Measurements from ENCODE around the gene DFFB.
"Not testable (repeated sequence)": the region's sequence is repeated elsewhere in the genome, so short reads cannot be mapped to it uniquely, and the experiment has no call there.

DFFB gene

DNA sequence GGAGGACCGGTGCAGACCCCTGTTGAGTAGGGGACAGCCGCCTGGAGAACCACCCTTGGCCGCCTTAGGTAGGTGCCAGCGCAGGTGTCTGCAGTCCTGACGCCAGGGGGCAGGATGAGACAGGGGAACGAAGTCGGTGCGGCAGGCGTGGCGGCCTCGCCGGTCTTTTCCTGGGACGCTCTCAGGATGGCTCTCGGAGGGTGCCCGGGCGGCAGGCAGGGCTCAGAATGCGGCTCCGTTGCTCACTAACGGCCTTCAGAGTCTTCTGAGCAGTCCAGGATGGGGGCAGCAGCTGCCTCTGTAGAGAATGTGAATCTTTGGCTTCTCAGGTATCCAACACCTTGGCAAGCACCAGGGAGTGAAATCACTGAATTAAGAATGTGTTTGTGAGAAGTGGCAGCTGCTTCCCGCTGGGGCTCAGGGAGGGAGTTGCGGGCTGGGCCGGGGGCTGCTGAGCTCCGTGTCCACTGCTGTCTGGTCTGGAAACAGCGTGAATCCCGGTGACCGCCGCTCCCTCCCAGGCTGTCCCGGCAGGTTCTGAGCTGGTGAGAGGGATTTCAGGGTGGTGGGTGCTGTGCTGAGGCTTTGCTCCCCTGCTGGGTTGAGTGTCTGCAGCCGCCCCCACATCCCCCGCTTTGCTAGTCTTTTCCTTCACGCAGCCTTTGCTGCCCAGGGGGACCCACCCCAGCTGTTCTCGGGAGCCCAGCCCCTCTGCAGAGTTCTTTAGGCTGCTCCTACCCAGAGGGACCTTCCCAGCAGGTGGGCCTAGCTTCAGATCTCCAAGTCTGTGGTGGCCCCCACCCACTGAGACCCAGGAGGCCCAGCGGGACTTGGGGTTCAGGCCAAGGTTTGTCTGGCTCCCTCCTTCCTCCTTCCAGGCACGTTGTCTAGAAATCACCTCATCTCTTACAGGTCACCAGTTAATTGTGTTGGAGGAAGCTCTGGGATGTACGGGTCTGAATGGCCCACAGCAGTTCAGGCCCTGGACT is 53.9 kb downstream of the DFFB start:
- DNase-seq, result peak; percentile 35

DNA sequence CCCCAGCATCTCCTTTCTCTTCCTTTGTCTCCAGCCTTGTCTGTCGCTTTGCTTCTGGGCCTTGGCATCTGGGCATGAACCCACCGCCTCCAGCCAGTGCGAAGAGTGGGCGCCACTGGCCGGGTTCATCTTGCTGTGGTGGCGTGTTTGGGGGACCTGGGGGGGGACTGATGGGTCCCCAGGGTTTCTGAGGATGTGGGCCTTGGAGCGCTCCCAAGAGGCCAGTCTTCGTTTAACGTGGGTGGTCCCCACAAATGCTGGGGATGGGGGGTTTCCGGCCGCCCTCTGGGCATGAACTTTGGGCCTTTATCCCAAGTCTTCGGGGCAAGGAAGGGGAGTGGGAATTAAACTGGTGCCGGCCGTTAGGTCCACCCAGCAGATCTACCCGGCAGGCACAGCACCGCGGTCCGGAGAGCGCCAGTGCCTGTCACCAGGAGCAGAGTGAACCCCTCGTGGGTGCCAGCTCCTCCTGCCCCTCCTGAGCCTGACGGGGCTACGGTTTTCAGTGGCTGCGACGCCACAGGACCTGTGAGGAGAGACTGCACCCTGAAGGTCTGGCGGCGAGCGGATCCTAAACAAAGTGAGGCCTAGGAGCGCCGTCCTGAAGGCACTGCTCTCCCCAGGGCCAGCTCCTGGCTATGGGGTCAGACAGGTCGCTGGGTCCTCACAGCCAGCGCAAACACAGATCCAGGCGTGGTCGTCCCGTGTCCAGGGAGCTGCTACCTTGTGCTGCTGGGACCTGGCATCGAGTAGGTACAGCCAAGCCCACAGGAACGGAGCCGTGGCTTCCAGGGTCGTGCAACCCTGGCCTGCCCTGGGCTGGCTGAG is 54.9 kb downstream of the DFFB start:
- DNase-seq, result no peak

DNA sequence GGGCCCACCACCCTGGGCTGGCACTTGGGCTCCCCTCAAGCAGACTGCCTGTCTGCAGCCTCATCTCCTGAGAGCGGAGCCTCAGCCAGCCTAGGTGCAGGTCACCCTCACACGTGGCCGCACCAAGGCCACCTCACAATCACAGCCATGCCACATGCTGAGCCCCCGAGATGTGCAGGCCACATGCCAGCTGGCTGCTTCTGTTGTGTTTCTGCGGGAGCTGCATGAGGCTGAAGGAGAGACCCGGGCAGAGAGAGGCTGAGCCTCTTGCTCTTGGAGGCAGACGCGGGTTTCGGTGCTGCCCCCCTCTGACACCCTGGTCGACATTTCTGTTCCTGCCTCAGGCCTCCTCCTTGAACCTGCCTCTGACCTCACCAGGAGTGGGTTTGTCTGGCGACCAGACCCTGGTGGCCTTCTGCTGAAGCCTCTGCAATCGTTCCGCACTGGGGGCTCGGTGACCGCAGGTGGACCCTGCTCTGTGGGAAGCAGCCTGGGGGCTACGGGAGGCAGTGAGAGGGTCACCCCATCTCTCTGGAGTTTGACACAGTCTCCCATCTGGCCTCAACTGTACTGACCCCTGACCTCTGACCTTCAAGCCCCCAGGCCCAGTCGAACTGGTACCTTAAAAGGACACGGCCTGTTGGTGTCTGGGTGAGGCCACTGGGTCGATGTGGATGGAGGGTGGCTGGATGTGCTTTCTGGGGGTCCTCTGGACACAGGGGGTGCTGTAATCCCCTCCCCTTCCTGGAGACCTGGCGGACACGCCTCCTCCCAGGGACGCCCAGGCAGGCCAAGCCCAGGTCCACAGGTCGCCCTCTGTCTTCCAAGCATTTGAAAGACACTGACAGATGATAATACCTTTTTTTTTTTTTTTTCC is 55.8 kb downstream of the DFFB start:
- no peak for DNase-seq

DNA sequence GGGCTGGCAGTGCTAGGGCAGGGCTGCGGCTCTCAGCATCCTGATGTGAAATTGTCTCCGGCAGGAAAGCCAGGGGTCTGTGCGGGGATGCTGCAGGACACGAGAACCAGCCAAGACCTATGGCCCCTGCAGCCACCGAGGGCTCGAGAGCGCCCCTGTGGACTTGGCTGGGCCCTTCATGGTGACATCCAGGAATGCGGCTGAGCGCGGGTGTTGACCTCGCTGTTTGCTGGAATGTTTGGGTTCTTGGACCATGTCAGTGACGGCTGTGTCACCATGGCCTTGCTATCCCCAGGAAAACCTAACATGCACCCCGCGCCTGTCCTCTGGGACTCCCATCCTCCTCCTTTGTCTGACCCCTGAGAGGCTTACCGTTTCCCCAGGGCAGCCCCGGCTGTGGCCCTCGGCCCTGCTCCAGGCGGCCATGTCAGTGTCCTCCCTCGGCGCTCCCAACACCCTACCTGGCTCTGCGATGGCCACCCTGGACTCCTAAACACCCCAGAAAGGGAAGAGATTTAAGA is 57.1 kb downstream of the DFFB start:
- DNase-seq, result no peak

DNA sequence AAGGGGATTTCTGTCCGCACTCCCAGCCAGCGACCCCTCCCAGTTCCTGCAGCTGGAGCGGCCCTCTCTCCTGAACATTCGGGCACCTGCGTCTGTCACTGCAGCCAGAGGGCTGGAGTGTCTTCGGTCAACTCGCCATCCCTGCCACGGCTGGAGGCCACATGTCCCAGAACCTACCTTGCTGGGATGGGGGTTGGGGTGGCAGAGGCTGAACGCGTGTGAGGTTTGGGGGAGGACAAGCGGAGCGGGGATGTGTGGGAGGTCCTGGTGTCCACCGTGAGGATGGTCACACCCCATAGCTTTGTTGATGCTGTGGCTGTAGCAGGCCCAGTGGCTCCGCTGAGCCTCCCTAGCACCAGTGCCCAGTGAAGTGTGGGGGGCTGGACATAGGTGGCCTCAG is 57.6 kb downstream of the DFFB start:
- no peak for DNase-seq

DNA sequence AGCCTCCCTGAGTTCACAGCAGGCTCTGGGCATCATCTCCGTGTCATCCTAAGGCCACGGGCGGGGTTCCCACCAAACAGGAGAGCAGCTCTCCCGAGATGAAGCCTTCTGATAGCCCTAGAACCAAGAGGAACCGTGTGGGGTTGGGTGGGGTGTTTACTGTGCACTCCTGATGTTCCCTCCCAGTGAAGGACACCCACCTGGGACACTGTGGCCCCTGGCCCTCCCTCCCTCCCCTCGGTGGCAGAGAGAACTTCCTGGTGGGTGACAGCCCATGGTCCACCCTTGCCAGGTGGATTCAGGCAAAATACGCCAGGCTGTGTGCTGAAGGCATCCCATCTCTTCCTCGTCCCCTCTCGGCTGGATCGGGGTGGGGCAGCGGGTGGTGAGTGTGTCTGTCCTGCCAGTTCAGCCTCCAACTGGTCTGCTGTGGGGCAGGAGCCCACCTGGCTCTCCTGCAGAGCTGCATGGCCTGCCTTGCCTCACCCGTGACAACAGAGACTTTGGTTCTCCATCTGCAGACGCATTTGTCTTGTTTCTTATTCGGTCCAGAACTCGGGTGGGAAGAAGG is 58.4 kb downstream of the DFFB start:
- DNase-seq, result no peak

DNA sequence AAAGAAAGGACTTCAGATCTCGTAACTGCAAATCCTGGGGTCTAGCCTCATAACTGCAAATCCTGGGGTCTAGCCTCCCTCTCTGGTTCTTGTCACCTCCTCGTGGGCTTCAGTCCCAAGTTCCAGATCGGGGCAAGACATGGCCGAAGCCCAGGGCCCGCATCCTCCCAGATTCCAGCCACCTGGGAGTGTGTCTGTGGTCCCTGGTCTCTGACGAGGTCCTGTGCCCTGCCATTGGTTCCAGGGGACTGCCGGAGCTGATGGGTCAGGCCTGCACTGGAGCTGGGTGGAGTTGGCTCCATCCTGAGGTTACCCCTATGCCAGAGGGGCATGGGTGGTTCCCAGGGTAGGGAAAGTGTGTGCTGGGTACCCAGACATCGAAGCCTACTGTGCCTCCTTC is 60.5 kb downstream of the DFFB start:
- no peak for DNase-seq

DNA sequence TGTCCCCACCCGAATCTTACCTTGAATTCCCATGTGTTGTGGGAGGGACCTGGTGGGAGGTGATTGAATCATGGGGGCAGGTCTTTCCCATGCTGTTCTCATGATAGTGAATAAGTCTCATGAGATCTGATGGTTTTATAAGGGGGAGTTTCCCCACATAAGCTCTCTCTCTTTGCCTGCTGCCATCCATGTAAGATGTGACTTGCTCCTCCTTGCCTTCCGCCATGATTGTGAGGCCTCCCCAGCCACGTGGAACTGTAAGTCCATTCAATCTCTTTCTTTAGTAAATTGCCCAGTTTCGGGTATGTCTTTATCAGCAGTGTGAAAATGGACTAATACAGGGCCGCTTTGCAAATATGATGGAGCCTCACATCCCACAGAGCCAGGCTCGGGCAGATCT is 61.1 kb downstream of the DFFB start:
- DNase-seq, result not testable (repeated sequence)

DNA sequence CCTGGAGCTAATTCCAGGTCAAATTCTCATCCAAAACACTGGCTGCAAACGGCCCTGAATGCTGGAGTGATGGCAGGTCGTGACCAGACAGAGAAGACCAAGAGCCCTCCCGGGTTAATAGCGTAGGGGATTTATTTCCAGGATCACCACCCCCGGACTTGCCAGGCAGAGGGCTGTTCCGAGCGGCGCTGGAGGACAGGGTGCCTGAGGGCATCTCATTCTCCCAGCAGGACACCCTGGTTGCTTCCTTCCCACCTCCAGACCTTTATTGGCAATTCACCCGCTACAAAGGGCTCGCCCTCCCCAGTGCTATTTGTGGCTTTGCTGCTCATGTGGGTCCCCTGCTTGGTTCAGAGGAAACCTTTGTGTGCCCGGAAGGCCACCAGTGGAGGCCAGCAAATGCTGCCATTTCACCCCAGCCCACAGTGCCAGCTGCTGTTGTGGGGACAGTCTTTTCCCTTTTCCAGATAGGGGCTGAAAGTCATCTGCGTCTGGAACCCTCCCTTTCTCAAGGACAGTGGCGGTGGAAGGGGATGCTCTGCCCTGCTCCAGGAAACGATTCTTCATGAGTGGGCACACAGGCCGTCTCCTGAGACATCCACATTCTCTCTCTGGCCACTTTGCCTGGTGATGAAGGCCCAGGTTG is 61.8 kb downstream of the DFFB start:
- DNase-seq, result no peak

DNA sequence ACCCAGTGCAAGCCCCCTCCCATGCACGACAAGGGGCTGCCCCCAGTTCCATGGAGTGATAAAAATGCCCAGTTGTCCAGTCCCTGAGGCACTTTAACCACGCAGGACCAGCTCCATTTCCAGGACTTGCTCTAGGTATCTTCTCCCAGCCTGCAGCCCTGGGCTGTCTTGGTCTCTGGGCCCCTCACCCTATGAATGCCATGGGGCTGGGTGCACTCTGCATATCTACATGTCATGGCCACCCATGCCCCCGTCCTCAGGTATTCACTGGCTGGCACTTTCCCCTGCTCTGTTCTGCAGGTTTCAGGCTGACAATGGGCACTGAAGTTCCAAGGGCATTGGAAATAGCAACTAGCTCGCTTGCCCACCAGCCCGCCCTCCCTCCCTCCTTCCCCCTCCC is 62.4 kb downstream of the DFFB start:
- DNase-seq, result no peak

DNA sequence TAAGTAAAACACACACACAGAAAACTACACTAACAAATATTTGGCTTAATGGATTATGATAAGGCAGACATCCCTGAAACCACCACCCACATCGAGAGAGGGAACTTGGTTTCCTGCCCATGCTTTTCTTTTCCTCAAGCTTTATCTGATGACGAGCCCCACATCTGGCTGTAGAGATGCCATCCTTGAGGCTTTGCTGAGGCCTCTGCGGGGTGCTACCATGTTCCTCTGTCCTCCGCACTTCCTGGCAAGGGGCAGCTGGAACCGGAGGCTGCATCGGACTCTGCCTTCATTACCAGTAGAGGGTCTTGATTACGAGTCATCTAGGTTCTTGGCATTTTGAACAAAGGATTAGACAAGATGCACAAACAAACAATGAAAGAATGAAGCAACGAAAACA is 64.5 kb downstream of the DFFB start:
- no peak for DNase-seq

DNA sequence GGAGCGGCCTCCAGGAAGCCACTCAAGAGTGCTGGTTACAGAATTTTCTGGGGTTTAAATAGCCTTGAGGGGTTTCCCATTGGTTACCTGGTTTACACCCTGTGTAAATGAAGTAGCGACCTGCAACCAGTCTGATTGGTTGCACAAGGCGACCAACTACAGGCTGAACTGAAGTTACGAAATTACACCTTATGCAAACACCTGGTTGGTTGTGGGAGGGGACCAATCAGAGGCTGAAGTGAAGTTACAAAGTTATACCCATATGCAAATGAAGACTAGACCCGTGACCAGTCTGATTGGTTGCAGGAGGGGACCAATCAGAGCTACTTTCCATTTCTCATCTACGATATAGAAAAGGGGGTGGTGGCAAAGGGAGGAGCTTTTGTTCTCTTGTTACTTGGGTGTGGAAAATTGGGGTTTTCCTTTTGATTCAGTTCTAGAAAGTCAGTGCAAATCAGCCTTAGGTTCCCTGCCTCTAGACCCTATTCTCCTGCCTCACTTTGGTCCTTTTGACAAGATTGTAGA is 65.0 kb downstream of the DFFB start:
- DNase-seq, result no peak

DNA sequence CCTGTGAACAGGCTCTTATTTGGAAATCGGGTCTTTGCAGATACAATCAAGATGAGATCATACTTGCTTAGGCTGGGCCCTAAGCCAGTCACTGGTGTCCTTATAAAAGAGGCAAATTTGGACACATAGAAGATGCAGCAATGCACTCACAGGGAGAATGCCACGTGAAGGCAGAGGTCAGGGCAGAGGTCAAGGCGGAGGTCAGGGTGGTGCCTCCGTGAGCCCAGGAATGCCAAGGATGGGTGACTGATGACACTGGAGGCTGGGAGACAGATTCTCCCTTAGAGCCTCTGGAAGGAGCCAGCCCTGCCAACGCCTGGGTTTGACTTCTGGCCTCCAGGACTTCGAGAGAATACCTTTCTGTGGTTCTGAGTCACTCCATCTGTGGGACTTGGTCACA is 65.6 kb downstream of the DFFB start:
- no peak for DNase-seq

DNA sequence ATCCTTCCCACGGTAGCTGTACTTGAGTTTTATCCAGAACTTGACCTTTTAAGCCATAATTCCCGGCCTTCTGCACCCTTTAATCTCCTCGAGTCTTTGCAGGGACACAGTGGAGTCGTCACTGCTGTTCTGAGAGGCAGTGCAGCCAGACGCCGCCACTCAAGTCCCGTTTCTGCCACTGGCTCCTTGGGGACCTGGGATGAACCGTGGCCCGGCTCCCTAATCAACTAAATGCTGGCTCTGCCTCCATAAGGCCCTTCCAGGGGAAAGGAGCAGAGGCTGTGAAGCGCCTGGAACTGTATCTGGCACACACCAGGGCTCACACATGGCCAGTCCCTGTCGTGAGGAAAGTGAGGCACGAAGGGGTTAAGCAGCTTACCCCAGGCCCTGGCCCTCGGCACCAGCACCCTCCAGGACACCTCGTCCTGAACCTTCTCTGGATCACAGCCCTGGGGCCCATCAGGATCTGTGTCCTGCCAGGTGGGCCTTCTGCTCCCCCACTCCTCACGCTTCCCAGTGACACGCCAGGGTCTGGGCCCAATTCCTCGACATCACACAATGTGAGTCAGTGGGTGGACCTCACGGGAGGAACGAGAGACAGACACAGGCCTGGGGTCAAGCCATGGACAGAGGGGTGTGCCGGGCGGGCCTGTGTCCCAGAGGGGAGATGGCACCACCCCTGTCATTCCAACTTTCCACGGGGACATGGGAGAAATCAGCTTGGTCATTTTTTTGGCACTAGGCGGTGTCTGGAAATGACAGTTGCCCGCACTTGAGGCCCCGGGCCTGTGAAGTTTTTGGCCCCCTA is 66.3 kb downstream of the DFFB start:
- no peak for DNase-seq

DNA sequence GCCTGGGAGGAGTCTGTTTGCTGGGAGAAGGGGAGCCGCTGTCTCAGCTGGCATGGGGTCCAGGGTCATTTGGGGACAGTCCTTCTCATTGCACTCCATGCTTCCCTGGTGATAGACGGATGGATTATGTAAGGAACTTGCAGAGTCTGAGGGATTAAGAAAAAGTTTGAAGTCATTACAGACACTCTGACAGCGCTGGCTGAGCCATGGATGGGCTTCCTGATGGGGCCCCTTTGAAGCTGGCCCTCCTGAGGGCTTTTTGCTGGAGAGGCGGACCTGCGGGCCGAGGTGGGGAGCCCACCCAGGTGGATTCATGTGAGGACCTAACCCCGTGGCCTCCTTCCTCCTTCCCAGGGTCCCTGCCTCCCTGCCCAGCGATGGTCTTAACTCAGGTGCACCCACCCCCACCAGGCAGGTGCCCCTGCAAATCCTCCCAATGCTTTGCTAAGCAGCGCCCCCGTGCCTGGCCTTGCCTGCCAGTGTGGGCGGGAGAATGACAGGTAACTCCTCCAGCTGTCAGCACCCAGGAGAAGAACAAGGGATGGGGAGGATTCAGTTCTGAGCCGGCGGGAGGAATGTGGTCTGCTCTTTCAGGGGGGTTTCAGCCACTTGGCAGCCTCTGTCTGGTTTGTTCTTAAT is 67.0 kb downstream of the DFFB start:
- no peak for DNase-seq

DNA sequence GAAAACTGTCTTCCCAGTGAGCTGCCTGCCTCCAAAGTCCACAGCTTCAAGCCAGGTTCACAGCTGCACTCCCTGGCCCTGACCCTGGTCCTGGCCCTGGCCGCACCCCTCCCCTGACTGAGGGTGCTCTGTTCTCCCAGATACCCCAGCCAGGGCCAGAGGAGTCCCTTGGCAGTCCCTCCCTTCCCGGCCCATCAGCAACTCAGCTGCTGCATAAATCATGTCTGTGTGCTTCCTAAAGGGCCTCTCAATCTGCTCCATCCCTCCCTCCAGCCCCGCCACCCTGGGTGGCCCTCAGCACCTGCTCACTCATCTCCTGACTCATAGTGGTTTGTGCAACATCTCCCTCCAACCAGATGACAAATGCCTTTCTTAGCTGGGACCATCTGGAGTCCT is 67.5 kb downstream of the DFFB start:
- no peak for DNase-seq

DNA sequence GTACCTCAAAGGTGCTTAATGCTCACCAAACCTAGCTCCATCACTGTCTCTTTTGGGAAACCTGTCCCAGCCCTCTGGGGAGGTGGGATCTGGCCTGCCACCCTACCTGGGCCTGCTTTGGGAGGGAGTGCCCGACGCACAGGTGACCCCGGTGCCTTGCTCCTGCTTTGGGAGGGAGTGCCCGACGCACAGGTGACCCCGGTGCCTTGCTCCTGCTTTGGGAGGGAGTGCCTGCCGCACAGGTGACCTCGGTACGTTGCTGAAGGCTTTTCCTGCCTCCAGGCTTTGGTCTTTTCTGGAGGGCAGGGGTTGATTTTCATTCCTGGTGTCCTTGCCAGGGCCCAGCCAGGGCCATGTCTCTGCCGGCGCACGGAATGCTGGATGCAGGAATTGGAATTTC is 68.0 kb downstream of the DFFB start:
- DNase-seq, result no peak

DNA sequence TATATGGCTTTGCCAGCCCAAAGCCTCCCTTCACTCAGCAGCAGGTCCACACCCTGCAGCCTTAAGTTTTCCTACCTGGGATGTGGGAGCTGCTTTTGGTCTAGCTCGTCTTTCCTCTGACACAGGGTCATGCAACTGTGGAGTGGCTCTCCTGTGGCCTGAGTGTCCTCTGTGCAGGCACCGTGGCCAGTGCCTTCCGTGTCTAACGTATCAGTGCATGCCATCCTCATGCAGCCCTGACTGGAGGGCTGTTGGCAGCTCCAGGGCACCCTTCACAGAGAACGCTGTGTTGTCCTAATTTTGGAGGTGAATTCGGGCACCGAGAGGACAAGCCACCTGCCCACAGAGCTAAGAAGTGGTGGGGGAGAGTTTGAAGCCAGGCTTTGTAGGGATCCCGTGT is 68.5 kb downstream of the DFFB start:
- no peak for DNase-seq

DNA sequence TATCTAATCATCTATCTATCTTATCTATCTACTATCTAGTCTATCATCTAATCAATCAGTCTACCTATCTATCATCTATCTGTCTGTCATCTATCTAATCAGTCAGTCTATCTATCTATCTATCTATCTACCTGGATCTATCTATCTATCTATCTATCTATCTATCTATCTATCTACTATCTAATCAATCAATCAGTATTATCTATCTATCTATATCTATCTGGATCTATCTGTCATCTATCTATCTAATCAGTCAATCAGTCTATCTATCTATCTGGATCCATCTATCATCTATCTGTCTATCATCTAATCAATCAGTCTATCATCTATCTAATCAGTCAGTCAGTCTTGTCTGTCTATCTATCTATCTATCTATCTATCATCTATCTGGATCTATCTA is 69.7 kb downstream of the DFFB start:
- DNase-seq, result no peak

DNA sequence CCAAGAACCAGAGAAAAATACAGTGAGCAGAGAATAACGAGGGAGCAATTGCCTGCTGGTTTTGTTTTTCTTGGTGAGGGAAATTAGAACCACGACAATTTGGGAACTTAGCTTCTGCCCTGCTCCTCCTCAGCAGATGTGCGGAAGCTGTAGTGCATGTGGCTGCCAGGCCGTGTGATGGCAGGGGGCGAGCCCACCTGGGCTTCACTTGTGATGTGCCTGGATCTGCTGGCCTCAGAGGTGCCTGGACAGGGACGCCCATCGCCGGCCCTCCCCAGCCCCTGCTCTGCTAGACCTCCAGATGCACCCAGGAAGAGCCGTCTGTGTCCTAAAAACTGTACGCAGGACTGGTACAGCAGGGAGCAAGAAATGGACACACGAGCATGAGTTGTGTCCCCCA is 71.3 kb downstream of the DFFB start:
- no peak for DNase-seq
